Stimulated activated CD8-positive, alpha-beta memory T cell treated with anti-CD3 and anti-CD28 coated beads, Interleukin-7, amount 100 ng/mL, for 48 hours (primary cell): ENCODE data around the gene HYI.

ENCODE experiments used
- DNase-seq, 2 donors: peaks; one replicate each; pipeline ENCODE4 v3.0.0-alpha.2; 2020; ENCODE audit warnings: low read depth in 1 of 2; ENCODE audit errors: extremely low read depth in 1 of 2

Gene HYI

GRCh38 chr1:43404353-43404752 is 49.4 kb downstream of the HYI start:
- no peak for DNase-seq

- no peak for DNase-seq
These were observed 51.5 kb downstream of the HYI start for GRCh38 chr1:43402089-43402865.
